Muscle layer of duodenum (tissue), 2 donors: ENCODE measurements around the gene PZP.

Source experiments
- H3K27ac ChIP-seq: one replicate; pipeline ENCODE4 v1.7.0; 2013; ENCODE audit warnings: mild to moderate bottlenecking, low read length
- H3K27me3 ChIP-seq: one replicate; pipeline ENCODE4 v1.7.0; 2013; ENCODE audit warnings: low read depth, mild to moderate bottlenecking, control low read depth, low read length
- H3K36me3 ChIP-seq, 2 donors: one replicate each; pipeline ENCODE4 v1.7.0; 2013; ENCODE audit warnings: low read length in 2 of 2, control low read depth in 1 of 2, mild to moderate bottlenecking in 1 of 2; ENCODE audit not compliant: insufficient read depth in 2 of 2, control insufficient read depth in 1 of 2
- H3K4me1 ChIP-seq, 2 donors: one replicate each; pipeline ENCODE4 v1.7.0; 2013; ENCODE audit warnings: low read length in 2 of 2, mild to moderate bottlenecking in 2 of 2, control low read depth in 1 of 2, moderate library complexity in 1 of 2; ENCODE audit not compliant: insufficient read depth in 2 of 2, control insufficient read depth in 1 of 2
- H3K4me3 ChIP-seq, 2 donors: one replicate each; pipeline ENCODE4 v1.7.0; 2013; ENCODE audit warnings: low read length in 2 of 2, low read depth in 1 of 2, mild to moderate bottlenecking in 1 of 2
- H3K9me3 ChIP-seq, 2 donors: one replicate each; pipeline ENCODE4 v1.7.0; 2013; ENCODE audit warnings: low read length in 2 of 2, control low read depth in 1 of 2, mild to moderate bottlenecking in 1 of 2; ENCODE audit not compliant: control insufficient read depth in 1 of 2
- donor health status: healthy.

Gene PZP

DNA sequence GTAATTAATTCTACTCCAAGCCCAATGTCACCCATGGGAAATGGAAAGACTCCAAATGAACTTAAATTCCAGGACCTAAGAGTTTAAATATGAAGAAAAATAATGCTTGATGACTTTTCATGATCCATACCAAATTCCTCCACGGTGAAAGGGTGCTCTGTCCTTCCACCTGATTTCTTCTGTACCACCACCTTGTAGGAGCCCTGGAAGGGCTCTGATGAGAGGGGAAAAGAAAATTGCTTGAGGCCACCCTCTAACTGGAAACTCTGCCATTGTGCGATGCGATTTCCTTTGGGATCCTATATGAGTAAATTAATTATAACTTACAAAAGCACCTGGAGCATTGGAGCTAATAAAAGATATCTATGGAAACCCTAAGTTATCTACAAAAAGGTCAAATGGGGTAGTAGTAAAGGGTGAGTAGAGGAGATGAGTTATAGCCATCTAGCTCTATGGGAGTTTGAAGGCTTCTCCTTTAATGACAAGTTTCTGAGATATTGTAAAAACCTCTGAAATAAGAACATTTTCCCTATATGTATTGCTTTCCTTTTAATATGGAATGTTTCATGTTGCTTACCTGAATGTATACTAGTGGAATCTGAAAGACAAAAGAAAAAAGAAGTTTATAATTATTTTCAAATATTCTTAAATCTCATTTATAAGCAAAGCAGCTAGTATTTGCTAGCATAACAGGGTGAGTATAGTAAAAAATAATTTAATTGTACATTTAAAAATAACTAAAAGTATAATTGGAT lies 98.3 kb downstream of the PZP start:
- Histone ChIP-seq H3K27ac (no peak overlapping the region), H3K27me3 (no peaks in the 10 kb centered on the region), H3K4me3 (no peak overlapping the region), H3K9me3 (no peaks in the 10 kb centered on the region), H3K4me1 (no peaks in the 10 kb centered on the region), H3K36me3 (peaks cover 28 to 35% of the 10 kb centered on the region in 2 donors)

- Histone ChIP-seq H3K27ac (no peak overlapping the region), H3K27me3 (no peaks in the 10 kb centered on the region), H3K4me1 (no peaks in the 10 kb centered on the region), H3K4me3 (no peak overlapping the region), H3K36me3 (peaks cover 31 to 37% of the 10 kb centered on the region in 2 donors), H3K9me3 (no peaks in the 10 kb centered on the region)
Observed at GRCh38 chr12:9109213-9109522, 99.0 kb downstream of the PZP start.

DNA sequence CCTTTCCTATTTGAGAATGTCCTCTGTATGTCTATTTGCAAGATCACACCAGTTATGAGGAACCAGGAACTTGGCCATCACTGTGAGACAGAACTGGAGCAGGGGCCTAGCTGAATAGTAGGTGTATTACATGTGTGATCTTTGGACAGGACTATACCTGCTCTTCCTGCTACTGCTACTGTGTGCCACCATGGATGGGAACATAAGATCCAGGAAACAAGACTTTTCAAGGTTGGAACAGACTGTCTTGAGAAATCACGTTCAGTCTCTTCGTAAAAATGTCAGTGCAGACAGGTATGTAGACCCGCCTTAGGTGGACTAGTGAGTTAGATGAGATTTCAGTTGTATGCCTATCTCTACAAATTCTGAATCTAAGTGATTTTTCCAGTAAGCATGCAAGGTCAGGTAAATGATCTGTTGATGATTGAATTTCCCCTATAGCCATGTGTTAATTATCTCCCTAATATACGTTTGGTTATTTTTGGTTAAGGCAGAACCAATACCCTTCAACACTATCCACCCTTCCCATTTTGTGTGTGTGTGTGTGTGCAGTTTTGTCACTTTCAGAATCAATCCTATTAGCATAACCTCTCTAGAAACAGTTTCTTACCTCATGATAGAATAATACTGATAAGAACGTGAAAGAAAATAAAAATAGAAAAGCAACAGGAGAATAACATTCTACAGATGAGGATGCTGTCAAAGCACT lies 99.5 kb downstream of the PZP start:
- H3K4me1 ChIP-seq, result no peaks in the 10 kb centered on the region
- peaks cover 36 to 41% of the 10 kb centered on the region in 2 donors for H3K36me3 ChIP-seq
- no peak overlapping the region for H3K4me3 ChIP-seq
- no peaks in the 10 kb centered on the region for H3K27me3 ChIP-seq
- H3K27ac ChIP-seq, result no peak overlapping the region
- H3K9me3 ChIP-seq, result no peaks in the 10 kb centered on the region

DNA sequence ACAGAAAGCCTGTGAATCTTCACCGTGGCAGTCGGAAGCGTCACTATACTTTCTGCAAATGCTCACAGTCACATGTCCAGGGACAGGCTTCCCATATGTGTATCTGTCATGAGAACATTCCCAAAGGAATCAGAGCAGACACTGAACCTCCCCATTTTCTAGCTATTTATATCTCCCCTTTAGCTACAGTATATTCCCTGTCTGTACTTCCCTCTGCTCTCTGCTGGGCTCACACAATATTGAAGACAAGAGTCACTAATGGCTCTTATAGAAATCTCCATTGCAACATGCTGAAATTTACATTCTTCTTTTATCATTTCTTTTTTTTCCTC lies 100.7 kb downstream of the PZP start:
- no peak overlapping the region for H3K4me3 ChIP-seq
- H3K27ac ChIP-seq, result no peak overlapping the region
- peaks cover 40 to 44% of the 10 kb centered on the region in 2 donors for H3K36me3 ChIP-seq
- no peaks in the 10 kb centered on the region for H3K9me3 ChIP-seq
- no peaks in the 10 kb centered on the region for H3K4me1 ChIP-seq
- no peaks in the 10 kb centered on the region for H3K27me3 ChIP-seq

DNA sequence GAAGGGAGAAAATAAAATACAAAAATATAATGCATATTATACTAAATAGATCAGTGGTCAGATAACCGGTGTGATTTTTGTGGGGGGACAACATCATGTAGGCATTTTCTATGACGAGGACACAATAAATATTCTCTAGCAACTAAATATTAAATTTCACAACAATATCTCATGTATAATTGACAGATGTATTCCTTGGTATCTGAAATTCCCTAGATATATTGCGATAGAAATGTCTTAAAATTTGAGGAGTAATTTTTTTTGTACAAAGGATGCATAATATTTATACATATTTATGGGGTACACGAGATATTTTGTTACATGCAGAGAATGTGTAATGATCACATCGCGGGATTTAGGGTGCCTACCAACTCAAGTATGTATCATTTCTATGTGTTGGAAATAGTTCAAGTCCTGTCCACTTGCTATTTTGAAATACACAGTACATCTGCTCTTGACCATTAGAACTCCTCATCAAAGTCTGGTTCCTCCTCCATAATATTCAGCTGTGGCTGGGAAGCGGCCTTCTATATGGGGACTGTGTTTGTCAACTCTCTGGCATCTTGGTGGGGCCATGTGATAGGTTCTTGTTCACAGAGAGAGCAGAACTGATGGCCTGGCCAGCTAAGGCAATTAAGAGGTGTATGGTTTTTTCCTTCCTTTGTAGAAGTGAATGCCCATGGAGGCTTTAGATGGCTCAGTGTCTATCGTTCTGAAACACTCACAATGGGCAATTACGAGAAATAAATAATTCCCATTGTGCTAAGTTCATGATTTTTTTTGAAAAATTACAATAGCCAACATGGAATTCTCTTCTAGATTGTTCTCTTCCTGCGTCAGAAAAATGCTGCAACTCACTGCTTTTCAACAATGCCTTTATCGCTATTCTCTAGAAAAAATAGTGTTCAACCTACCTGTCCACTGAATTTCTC lies 101.3 kb downstream of the PZP start:
- Histone ChIP-seq H3K9me3 (no peaks in the 10 kb centered on the region), H3K36me3 (peaks cover 39 to 47% of the 10 kb centered on the region in 2 donors), H3K27ac (no peak overlapping the region), H3K4me1 (no peaks in the 10 kb centered on the region), H3K4me3 (no peak overlapping the region), H3K27me3 (no peaks in the 10 kb centered on the region)

DNA sequence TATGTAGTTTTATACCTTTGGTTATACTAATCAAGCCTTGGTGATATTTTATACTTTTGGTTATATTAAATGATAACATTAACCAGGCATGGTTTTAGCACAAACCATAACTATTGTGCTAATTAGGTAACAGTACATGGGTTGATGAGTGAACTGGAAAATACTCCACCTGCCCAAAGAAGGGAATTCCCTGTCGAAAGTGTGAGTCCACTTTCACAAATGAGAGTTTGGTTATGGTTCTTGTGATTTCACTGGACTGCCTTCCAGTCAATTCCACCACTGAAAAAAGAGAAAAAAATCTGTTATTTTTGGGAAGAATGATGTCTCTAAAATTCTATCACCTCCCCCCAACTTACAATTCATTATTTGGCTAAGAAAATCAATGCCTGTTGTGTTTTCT lies 102.1 kb downstream of the PZP start:
- Histone ChIP-seq H3K27me3 (no peaks in the 10 kb centered on the region), H3K4me1 (no peaks in the 10 kb centered on the region), H3K36me3 (peaks cover 46 to 53% of the 10 kb centered on the region in 2 donors), H3K4me3 (no peak overlapping the region), H3K9me3 (no peaks in the 10 kb centered on the region), H3K27ac (no peak overlapping the region)

- H3K27me3 ChIP-seq, result no peaks in the 10 kb centered on the region
- H3K9me3 ChIP-seq, result no peaks in the 10 kb centered on the region
- peaks cover 51 to 59% of the 10 kb centered on the region in 2 donors for H3K36me3 ChIP-seq
- H3K4me3 ChIP-seq, result no peak overlapping the region
- no peaks in the 10 kb centered on the region for H3K4me1 ChIP-seq
- no peak overlapping the region for H3K27ac ChIP-seq
Observed at GRCh38 chr12:9104767-9105423, 103.3 kb downstream of the PZP start.

- H3K27me3 ChIP-seq, result no peaks in the 10 kb centered on the region
- H3K9me3 ChIP-seq, result no peaks in the 10 kb centered on the region
- no peaks in the 10 kb centered on the region for H3K4me1 ChIP-seq
- H3K36me3 ChIP-seq, result peaks cover 47 to 58% of the 10 kb centered on the region in 2 donors
- no peak overlapping the region for H3K4me3 ChIP-seq
- H3K27ac ChIP-seq, result no peak overlapping the region
Observed at GRCh38 chr12:9104087-9104486, 104.1 kb downstream of the PZP start.

DNA sequence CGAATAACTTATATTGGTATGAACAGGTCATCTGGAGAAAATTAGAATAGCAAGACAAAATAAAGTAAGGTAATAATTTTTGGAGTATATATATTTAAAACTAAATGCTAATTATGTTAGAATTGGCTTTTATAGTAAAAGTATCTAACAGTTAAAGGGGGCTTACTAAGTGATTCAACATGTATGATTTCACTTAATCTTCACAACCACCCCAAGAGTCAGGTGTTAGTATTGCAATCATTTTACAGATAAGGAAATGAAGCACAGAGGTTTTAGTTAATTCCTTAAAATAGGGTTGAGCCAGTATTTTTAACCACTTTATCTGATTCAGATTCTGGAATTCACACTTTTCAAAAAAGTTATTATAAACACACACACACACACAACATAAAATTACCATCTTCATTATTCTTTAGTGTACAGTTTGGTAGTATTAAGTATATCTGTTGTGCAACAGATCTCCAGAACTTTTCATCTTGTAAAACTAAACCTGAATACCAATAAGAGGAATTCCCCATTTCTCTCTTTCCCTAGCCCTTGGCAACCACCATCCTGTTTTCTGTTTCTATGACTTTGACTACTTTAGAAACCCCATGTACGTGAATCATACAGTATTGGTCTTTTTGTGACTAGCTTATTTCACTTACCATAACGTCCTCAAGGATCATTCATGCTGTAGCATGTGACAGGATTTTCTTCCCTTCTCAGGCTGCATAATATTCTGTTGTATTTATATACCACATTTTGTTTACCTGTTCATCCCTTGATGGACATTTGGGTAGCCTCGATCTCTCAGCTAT lies 104.9 kb downstream of the PZP start:
- Histone ChIP-seq H3K4me1 (no peaks in the 10 kb centered on the region), H3K4me3 (no peak overlapping the region), H3K27me3 (no peaks in the 10 kb centered on the region), H3K27ac (no peak overlapping the region), H3K9me3 (no peaks in the 10 kb centered on the region), H3K36me3 (peaks cover 40 to 60% of the 10 kb centered on the region in 2 donors)

GRCh38 chr12:9101018-9101687 lies 107.0 kb downstream of the PZP start:
- Histone ChIP-seq H3K9me3 (no peaks in the 10 kb centered on the region), H3K4me3 (no peak overlapping the region), H3K4me1 (no peaks in the 10 kb centered on the region), H3K36me3 (peaks cover 39 to 54% of the 10 kb centered on the region in 2 donors), H3K27me3 (no peaks in the 10 kb centered on the region), H3K27ac (no peak overlapping the region)
